Naive thymus-derived CD8-positive, alpha-beta T cell (primary cell): Measurements from ENCODE around the gene TRPM4. TPM values are rescaled to one million over a fixed set of nuclear protein-coding genes. Genes with fewer than 3 reads are reported as not detected.
"Not testable (repeated sequence)": the region's sequence is repeated elsewhere in the genome, so short reads cannot be mapped to it uniquely, and the experiment has no call there.

ENCODE experiments used
- ATAC-seq, 2 donors: fragments of 150-1000 bp; cut with Tn5 transposase in 1 of 2; sonication (Bioruptor Pico), chemical (Tn5 transposase) in 1 of 2; 1 replicate in 1 of 2; 2 replicates in 1 of 2; pipeline ENCODE4 v1.10.0; 2021; ENCODE audit warnings: mild to moderate bottlenecking in 2 of 2, moderate library complexity in 2 of 2
- POLR2A ChIA-PET: fragments of 350-600 bp; sonication (Branson Sonifier 250); formaldehyde crosslinking; loops from one replicate; lab custom pipeline; 2021; ENCODE audit warnings: antibody characterized with exemption; lab: Charles Lee
- DNase-seq, 10 donors: peaks; one replicate each; pipeline versions ENCODE4 v3.0.0 to v3.0.0-alpha.2; 2020 to 2022
- H3K27ac Mint-ChIP-seq, 10 donors: one replicate each; pipeline ENCODE4 v1.8.0; 2020 to 2022; ENCODE audit warnings: mild to moderate bottlenecking in 10 of 10, mixed read lengths in 10 of 10, moderate library complexity in 4 of 10, inconsistent platforms in 1 of 10
- H3K27me3 Mint-ChIP-seq, 5 donors: one replicate each; pipeline ENCODE4 v1.8.0; 2021 to 2022; ENCODE audit warnings: mixed read lengths in 5 of 5
- H3K36me3 Mint-ChIP-seq, 3 donors: one replicate each; pipeline ENCODE4 v1.8.0; 2020 to 2022; ENCODE audit warnings: mixed read lengths in 3 of 3, mild to moderate bottlenecking in 2 of 3, inconsistent platforms in 1 of 3
- H3K4me1 Mint-ChIP-seq, 4 donors: one replicate each; pipeline ENCODE4 v1.8.0; 2021 to 2022; ENCODE audit warnings: mixed read lengths in 4 of 4
- H3K4me3 Mint-ChIP-seq, 10 donors: one replicate each; pipeline ENCODE4 v1.8.0; 2020 to 2022; ENCODE audit warnings: mild to moderate bottlenecking in 10 of 10, mixed read lengths in 10 of 10, moderate library complexity in 6 of 10, inconsistent platforms in 1 of 10
- H3K9me3 Mint-ChIP-seq, 9 donors: one replicate each; pipeline ENCODE4 v1.8.0; 2020 to 2022; ENCODE audit warnings: mixed read lengths in 9 of 9, mild to moderate bottlenecking in 3 of 9, inconsistent platforms in 1 of 9, moderate library complexity in 1 of 9
- polyA plus RNA-seq, 3 donors: library from polyadenylated mRNA; unstranded; fragments of 300-500 nt; fragmentation: Illumina TruSeq; gene quantifications; one replicate each; pipeline ENCODE4 v1.2.3, GENCODE V29; 2021
- total RNA-seq, 8 experiments: library from RNA in 2 of 8; stranded (reverse) in 2 of 8; gene quantifications; one replicate each; pipeline ENCODE4 v1.2.3 and lab custom pipeline; 2021 to 2026

TRPM4 gene
- total and polyA plus RNA-seq, 5 experiments from 2014 or later: not detected

DNA sequence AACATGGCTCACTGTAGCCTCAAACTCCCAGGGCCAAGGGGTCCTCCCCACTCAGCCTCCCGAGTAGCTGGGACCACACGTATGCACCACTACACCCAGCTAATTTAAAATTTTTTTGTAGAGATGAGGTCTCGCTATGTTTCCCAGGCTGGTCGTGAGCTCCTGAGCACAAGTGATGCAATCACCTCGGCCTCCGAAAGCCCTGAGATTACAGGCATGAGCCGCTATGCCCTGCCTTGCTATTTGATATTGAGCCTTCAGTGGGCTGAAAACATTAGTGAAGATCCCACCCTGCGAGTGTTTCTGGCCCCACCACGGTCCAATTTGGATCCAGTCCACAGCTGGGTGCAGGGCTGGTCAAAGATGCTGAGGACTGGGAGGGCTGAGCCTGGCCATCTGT is 65.9 kb downstream of the TRPM4 start:
- Mint-ChIP-seq H3K27ac (no peak overlapping the region), H3K9me3 (no peaks in the 10 kb centered on the region), H3K4me1 (peaks cover 4 to 8% (median 5%) of the 10 kb centered on the region in 4 donors), H3K4me3 (no peak overlapping the region), H3K36me3 (no peaks in the 10 kb centered on the region), H3K27me3 (peaks cover 3 to 22% (median 6%) of the 10 kb centered on the region in 5 donors)
- ATAC-seq: no peak
- no peak for DNase-seq
- POLR2A ChIA-PET: no interaction called here

DNA sequence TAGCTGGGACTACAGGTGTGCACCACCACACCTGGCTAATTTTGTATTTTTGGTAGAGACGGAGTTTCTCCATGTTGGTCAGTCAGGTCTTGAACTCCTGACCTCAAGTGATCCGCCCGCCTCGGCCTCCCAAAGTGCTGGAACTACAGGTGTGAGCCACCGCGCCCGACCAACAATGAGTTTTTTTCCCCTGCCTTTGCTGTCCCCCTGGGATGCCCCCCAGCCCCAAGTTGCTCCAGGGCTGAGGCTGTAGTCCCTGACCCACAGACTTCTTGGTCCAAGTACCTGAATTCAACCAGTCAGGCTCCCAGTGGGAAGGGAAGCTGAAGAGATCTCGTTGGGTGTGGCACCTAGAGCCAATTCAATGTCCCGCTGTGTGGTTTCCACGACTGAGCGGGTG is 66.8 kb downstream of the TRPM4 start:
- POLR2A ChIA-PET: interaction anchor here (0.7 kb wide), 2 partner anchors 155 to 246 kb away, joined by 4 to 6 read pairs; no protein-coding TSS in a partner anchor

DNA sequence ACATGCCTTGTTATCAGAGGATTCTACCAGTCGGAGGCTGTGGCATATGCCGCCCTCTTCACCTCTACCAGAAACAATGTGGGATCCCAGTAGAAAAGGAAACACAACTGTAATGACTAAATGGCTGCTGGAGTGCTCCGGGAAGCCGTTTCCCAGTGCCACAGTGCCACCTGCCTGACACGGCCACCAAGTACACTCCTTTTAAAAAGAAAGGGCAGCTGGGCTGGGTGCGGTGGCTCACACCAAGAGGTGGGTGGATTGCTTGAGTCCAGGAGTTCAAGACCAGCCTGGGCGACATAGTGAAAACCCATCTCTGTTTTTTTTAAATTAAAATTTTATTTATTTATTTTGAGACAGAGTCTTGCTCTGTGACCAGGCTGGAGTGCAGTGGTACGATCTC is 67.3 kb downstream of the TRPM4 start:
- DNase-seq (no peak), ATAC-seq (no peak)
- peaks cover 4 to 8% (median 5%) of the 10 kb centered on the region in 4 donors for H3K4me1 Mint-ChIP-seq
- H3K36me3 Mint-ChIP-seq: no peaks in the 10 kb centered on the region
- H3K9me3 Mint-ChIP-seq: no peaks in the 10 kb centered on the region
- no peak overlapping the region for H3K27ac Mint-ChIP-seq
- no peak overlapping the region for H3K4me3 Mint-ChIP-seq
- POLR2A ChIA-PET: interaction anchor here (0.7 to 1.1 kb wide), 2 partner anchors 246 to 367 kb away, joined by 3 to 6 read pairs; no protein-coding TSS in a partner anchor
- H3K27me3 Mint-ChIP-seq: peaks cover 3 to 22% (median 6%) of the 10 kb centered on the region in 5 donors

More for the DNA sequence above, 66.8 kb downstream of the TRPM4 start:
- ATAC-seq, H3K9me3 Mint-ChIP-seq, H3K27ac Mint-ChIP-seq, DNase-seq, H3K36me3 Mint-ChIP-seq, H3K4me1 Mint-ChIP-seq, H3K4me3 Mint-ChIP-seq: not testable (repeated sequence)
- peaks cover 3 to 22% (median 6%) of the 10 kb centered on the region in 5 donors for H3K27me3 Mint-ChIP-seq

DNA sequence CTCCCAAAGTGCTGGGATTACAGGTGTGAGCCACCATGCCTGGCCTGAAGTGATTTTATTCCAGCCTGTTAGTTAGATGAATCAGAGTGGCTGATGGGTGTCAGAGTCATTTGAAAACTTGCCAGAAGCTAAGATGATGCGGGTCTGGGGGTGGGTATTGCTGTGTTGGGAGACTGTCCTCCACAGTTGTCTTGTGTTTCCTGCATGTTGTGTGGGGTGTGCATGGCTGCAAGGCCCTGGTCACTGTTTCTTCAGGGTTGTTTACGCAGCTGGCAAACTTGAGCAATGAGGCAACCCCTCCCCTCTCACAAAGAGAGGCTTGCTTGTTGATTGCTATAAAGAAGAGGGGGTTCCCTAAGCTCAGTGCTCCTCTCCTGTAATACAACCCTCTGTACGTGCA is 71.8 kb downstream of the TRPM4 start:
- H3K9me3 Mint-ChIP-seq: no peaks in the 10 kb centered on the region
- ATAC-seq (no peak), DNase-seq (no peak)
- H3K4me3 Mint-ChIP-seq: no peak overlapping the region
- H3K27me3 Mint-ChIP-seq: peaks cover 3 to 13% (median 6%) of the 10 kb centered on the region in 5 donors
- POLR2A ChIA-PET: no interaction called here
- peaks cover 7 to 18% (median 15%) of the 10 kb centered on the region in 4 donors for H3K4me1 Mint-ChIP-seq
- H3K36me3 Mint-ChIP-seq: no peaks in the 10 kb centered on the region
- H3K27ac Mint-ChIP-seq: peak overlapping the region in 1 of 10 donors; percentile 59

DNA sequence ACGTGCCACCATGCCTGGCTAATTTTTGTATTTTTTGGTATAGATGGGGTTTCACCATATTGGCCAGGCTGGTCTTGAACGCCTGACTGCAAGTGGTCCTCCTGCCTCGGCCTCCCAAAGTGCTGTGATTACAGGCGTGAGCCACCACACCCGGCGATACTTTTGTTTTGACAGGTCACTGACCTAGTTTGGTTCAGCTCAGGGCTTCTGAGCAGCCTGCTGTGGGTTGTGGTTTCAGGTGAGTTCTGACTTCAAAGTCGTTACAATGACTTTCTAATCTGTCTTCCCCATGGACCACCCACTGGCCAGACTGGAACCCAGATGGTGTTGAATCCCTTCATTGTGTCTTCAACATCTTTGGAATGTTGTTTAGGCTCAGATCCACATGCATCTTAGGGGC is 73.8 kb downstream of the TRPM4 start:
- peak overlapping the region in 3 of 10 donors; percentile 16 to 29 (median 26) for H3K4me3 Mint-ChIP-seq
- no peak for DNase-seq
- H3K27ac Mint-ChIP-seq: peak overlapping the region in 2 of 10 donors; percentile 38 to 81

DNA sequence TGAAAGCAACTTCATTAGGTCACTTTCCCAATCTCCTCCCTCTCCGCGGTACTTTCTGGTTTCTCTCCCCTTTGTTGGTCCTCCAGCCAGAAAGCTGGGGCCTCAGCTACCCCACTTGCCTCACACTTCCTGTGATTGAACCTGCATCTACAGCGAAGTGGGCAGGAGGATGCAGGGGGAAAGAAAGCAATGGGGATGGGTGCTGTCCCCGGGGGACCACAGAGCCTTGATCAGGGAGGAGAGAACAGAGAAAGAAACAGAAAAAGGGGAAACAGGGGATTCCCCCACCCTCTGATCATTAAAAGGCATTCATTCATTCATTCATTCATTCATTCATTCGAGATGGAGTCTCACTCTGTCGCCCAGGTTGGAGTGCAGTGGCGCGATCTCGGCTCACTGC is 74.2 kb downstream of the TRPM4 start:
- ATAC-seq (peak in 1 of 2 donors; percentile 53), DNase-seq (no peak)
- Mint-ChIP-seq H3K27me3 (peaks cover 0 to 9% (median 5%) of the 10 kb centered on the region in 5 donors), H3K4me3 (peak overlapping the region in 3 of 10 donors; percentile 16 to 29 (median 26)), H3K4me1 (peaks cover 7 to 14% (median 8%) of the 10 kb centered on the region in 4 donors), H3K36me3 (no peaks in the 10 kb centered on the region), H3K27ac (peak overlapping the region in 3 of 10 donors; percentile 38 to 81 (median 51)), H3K9me3 (no peaks in the 10 kb centered on the region)
- POLR2A ChIA-PET: no interaction called here

More for the DNA sequence above, 73.8 kb downstream of the TRPM4 start:
- POLR2A ChIA-PET: no interaction called here
- H3K4me1 Mint-ChIP-seq: peaks cover 7 to 14% (median 8%) of the 10 kb centered on the region in 4 donors
- peaks cover 0 to 10% (median 5%) of the 10 kb centered on the region in 5 donors for H3K27me3 Mint-ChIP-seq
- H3K9me3 Mint-ChIP-seq: no peaks in the 10 kb centered on the region
- peak in 1 of 2 donors; percentile 40 for ATAC-seq
- H3K36me3 Mint-ChIP-seq: no peaks in the 10 kb centered on the region

DNA sequence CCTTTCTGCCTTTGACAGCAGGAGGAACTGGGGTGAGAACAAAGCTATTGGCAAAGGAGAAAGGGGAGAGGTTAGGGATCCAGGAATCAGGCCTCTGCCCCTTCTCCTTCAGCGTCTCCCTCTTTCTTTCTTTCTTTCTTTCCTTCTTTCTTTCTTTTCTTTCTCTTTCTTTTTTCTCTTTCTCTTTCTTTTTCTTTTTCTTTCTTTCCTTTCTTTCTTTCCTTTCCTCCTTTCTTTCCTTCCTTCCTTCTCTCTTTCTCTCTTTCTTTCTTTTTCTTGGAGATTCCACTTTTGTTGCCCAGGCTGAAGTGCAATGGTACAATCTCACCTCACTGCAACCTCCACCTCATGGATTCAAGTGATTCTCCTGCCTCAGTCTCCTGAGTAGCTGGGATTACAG is 75.6 kb downstream of the TRPM4 start:
- POLR2A ChIA-PET: no interaction called here
- Mint-ChIP-seq H3K4me3 (no peak overlapping the region), H3K4me1 (peaks cover 7 to 14% (median 8%) of the 10 kb centered on the region in 4 donors), H3K27me3 (peaks cover 2 to 9% (median 7%) of the 10 kb centered on the region in 5 donors), H3K27ac (peak overlapping the region in 1 of 10 donors; percentile 64), H3K36me3 (no peaks in the 10 kb centered on the region), H3K9me3 (no peaks in the 10 kb centered on the region)
- no peak for DNase-seq
- ATAC-seq: no peak

DNA sequence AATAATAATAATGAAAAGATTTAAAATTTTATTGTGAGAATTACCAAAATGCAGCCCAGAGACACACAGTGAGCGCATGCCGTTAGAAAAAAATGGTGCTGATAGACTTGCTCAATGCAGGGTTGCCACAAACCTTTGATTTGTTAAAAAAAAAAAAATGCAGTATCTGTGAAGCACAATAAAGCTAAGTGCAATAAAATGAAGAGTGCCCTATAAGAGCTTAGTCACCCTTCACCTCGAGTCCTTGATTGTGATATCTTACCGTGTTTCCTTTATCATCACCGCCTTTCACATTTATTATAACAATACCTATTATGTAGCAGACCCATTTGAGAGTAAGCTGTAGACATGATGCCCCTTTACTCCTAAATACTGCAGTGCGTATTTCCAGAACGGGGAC is 84.2 kb downstream of the TRPM4 start:
- DNase-seq: no peak
- no peak overlapping the region for H3K27ac Mint-ChIP-seq
- H3K4me1 Mint-ChIP-seq: no peaks in the 10 kb centered on the region
- no peaks in the 10 kb centered on the region for H3K9me3 Mint-ChIP-seq
- no peaks in the 10 kb centered on the region for H3K36me3 Mint-ChIP-seq
- ATAC-seq: no peak
- H3K4me3 Mint-ChIP-seq: no peak overlapping the region
- POLR2A ChIA-PET: no interaction called here
- peaks cover 4 to 24% (median 9%) of the 10 kb centered on the region in 5 donors for H3K27me3 Mint-ChIP-seq

DNA sequence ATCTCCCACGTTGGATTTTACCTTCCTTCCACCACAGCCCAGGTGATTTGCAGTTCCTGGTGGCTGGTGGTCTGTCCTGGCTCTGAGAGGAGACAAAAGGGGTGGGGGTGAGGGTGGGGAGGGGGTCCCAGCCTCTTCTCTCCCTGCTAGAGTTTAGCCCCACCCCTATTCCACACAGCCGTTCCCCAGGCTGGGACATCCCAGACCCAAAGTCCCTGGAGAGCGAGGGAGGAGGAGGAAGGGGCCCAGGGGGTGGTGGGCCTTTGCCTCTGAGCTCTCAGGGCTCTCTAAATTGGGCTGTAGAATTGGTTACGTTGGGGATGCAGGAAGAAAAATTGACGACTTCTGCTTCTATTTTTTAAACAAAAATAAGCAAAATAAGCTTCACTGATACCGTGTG is 85.5 kb downstream of the TRPM4 start:
- POLR2A ChIA-PET: no interaction called here
- Mint-ChIP-seq H3K27me3 (peaks cover 3 to 20% (median 9%) of the 10 kb centered on the region in 5 donors), H3K27ac (no peak overlapping the region), H3K36me3 (no peaks in the 10 kb centered on the region), H3K4me3 (no peak overlapping the region), H3K9me3 (no peaks in the 10 kb centered on the region), H3K4me1 (no peaks in the 10 kb centered on the region)
- ATAC-seq: no peak
- DNase-seq: no peak

DNA sequence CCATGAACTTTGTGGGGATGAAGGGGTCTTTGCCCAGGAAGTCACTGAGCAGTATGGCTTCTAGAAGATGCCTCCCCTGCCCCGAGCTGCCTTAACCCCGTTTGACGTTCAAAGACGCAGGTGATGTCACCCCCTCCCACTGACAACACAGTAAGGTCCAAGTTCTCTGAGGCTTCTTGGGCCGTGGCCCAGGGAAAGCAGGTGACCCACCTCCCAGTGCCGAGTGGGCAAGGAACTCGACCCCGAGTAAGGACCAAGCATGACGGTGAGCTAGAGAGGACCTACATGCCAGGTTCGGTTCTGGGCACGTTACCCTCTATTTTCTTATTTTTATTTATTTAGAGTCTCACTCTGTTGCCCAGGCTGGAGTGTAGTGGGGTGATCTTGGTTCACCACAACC is 86.1 kb downstream of the TRPM4 start:
- H3K4me1 Mint-ChIP-seq: no peaks in the 10 kb centered on the region
- no peaks in the 10 kb centered on the region for H3K9me3 Mint-ChIP-seq
- H3K36me3 Mint-ChIP-seq: no peaks in the 10 kb centered on the region
- H3K27me3 Mint-ChIP-seq: peaks cover 3 to 20% (median 8%) of the 10 kb centered on the region in 5 donors
- POLR2A ChIA-PET: no interaction called here
- no peak overlapping the region for H3K4me3 Mint-ChIP-seq
- ATAC-seq (no peak), DNase-seq (no peak)
- H3K27ac Mint-ChIP-seq: peak overlapping the region in 1 of 10 donors; percentile 18

DNA sequence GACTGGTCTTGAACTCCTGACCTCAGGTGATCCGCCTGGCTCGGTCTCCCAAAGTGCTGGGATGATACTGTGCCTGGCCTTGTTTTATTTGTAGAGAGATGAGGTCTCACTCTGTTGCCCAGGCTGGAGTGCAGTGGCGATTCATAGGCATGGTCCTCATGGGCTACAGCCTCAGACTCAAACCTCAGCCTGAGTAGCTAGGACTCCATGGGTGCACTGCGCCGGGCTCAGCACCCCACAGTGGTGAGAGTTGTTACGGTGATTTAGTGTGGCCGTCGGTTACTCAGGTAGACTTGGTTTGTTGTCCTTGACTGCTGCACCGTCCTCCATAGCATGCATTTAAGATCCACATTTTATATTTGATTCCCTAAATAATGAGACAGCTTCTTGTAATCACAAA is 86.7 kb downstream of the TRPM4 start:
- POLR2A ChIA-PET: no interaction called here
- no peak overlapping the region for H3K4me3 Mint-ChIP-seq
- DNase-seq (no peak), ATAC-seq (no peak)
- H3K4me1 Mint-ChIP-seq: no peaks in the 10 kb centered on the region
- peaks cover 0 to 17% (median 5%) of the 10 kb centered on the region in 5 donors for H3K27me3 Mint-ChIP-seq
- no peaks in the 10 kb centered on the region for H3K36me3 Mint-ChIP-seq
- H3K27ac Mint-ChIP-seq: no peak overlapping the region
- no peaks in the 10 kb centered on the region for H3K9me3 Mint-ChIP-seq

DNA sequence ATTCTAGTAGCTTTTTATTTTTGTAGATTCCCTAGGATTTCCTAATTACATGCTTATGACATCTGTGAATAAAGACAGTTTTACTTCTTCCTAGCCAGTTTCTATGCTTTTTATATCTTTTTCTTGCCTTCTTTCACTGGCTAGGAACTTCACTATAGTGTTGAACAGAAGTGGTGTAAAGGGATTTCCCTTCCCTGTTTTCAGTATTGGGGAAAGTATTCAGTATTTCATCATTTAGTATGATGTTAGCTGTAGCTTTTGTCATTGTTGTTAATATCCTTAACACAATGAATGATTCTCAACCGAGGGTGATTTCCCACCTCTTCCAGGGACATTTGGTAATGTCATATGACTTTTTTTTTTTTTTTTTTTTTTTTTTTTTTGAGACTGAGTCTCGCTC is 90.1 kb downstream of the TRPM4 start:
- no peak overlapping the region for H3K4me3 Mint-ChIP-seq
- H3K27ac Mint-ChIP-seq: no peak overlapping the region
- no peaks in the 10 kb centered on the region for H3K36me3 Mint-ChIP-seq
- H3K27me3 Mint-ChIP-seq: peaks cover 6 to 29% (median 16%) of the 10 kb centered on the region in 5 donors
- DNase-seq (no peak), ATAC-seq (no peak)
- H3K4me1 Mint-ChIP-seq: no peaks in the 10 kb centered on the region
- POLR2A ChIA-PET: no interaction called here
- peaks cover 0 to 2% (median 0%) of the 10 kb centered on the region in 9 donors for H3K9me3 Mint-ChIP-seq

DNA sequence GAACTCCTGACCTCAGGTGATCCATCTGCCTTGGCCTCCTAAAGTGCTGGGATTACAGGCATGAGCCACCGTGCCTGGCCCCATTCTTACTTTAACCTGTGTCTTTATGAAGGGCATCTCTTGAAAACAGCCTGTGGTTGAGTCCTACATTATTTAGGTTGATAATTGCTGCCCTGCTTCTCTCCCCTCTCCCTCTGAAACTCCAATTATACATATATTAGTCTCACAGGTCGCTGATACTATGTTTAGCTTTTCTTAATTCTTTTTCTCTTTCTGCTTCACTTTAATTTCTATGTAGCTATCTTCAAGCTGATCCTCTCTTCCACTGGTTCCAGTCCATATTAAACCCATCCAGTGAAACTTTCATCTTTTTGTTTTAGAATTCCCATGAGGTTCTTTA is 92.3 kb downstream of the TRPM4 start:
- H3K4me3 Mint-ChIP-seq: no peak overlapping the region
- H3K4me1 Mint-ChIP-seq: no peaks in the 10 kb centered on the region
- no peak for DNase-seq
- POLR2A ChIA-PET: interaction anchor here (0.7 kb wide), 1 partner anchor 14 kb away, joined by 6 read pairs; no protein-coding TSS in a partner anchor
- H3K27me3 Mint-ChIP-seq: peaks cover 9 to 43% (median 27%) of the 10 kb centered on the region in 5 donors
- H3K9me3 Mint-ChIP-seq: peaks cover 0 to 2% (median 0%) of the 10 kb centered on the region in 9 donors
- H3K36me3 Mint-ChIP-seq: peaks cover 0 to 2% (median 0%) of the 10 kb centered on the region in 3 donors
- peak overlapping the region in 2 of 10 donors; percentile 20 to 80 for H3K27ac Mint-ChIP-seq
- no peak for ATAC-seq
